HEK293 (cell line): ENCODE data around the gene RSU1.

Source experiments
- BCL11A ChIP-seq: fragments of 450-650 bp; formaldehyde crosslinking; IDR thresholded peaks from 2 replicates; pipeline ENCODE4 v1.5.1; 2016; ENCODE audit warnings: low read depth, missing biosample characterization, missing genetic modification characterization
- SETDB1 ChIP-seq: IDR thresholded peaks from one replicate; pipeline ENCODE4 v1.6.1; 2017; ENCODE audit warnings: mild to moderate bottlenecking, low read length, moderate library complexity, mixed read lengths; ENCODE audit not compliant: insufficient read length
- ZBTB1 ChIP-seq: fragments of 450-650 bp; formaldehyde crosslinking; IDR thresholded peaks from 2 replicates; pipeline ENCODE4 v1.5.1; 2016; ENCODE audit warnings: missing biosample characterization, missing genetic modification characterization
- ZBTB17 ChIP-seq: fragments of 450-650 bp; formaldehyde crosslinking; IDR thresholded peaks from 2 replicates; pipeline ENCODE4 v1.5.1; 2016; ENCODE audit warnings: missing biosample characterization, missing genetic modification characterization
- ZBTB7A ChIP-seq: fragments of 450-650 bp; formaldehyde crosslinking; IDR thresholded peaks from 2 replicates; pipeline ENCODE4 v1.5.1; 2016; ENCODE audit warnings: low read depth, missing biosample characterization, missing genetic modification characterization
- ZNF174 ChIP-seq: fragments of 450-650 bp; formaldehyde crosslinking; IDR thresholded peaks from 2 replicates; pipeline ENCODE4 v1.5.0; 2017; ENCODE audit warnings: missing biosample characterization, mild to moderate bottlenecking, missing genetic modification characterization
- ZNF19 ChIP-seq: fragments of 450-650 bp; formaldehyde crosslinking; IDR thresholded peaks from 2 replicates; pipeline ENCODE4; 2016; ENCODE audit warnings: missing biosample characterization, missing genetic modification characterization, low read depth
- ZNF324 ChIP-seq: fragments of 450-650 bp; formaldehyde crosslinking; IDR thresholded peaks from 2 replicates; pipeline ENCODE4 v1.5.1; 2016; ENCODE audit warnings: missing biosample characterization, missing genetic modification characterization
- ZNF473 ChIP-seq: fragments of 450-650 bp; formaldehyde crosslinking; IDR thresholded peaks from 2 replicates; pipeline ENCODE4 v1.5.1; 2017; ENCODE audit warnings: missing biosample characterization, missing genetic modification characterization
- ZNF768 ChIP-seq: fragments of 450-650 bp; formaldehyde crosslinking; IDR thresholded peaks from 2 replicates; pipeline ENCODE4 v1.5.1; 2018; ENCODE audit warnings: missing biosample characterization, mild to moderate bottlenecking, missing genetic modification characterization
- TF ChIP-seq, protein P1 (sequence below): fragments of 450-650 bp; formaldehyde crosslinking; IDR thresholded peaks from 2 replicates; pipeline ENCODE4 v1.5.1; 2016; ENCODE audit warnings: missing biosample characterization, missing genetic modification characterization
- TF ChIP-seq, protein P2 (sequence below): fragments of 450-650 bp; formaldehyde crosslinking; IDR thresholded peaks from 2 replicates; pipeline ENCODE4 v1.5.1; 2016; ENCODE audit warnings: missing biosample characterization, missing genetic modification characterization
- TF ChIP-seq, protein P3 (sequence below): fragments of 450-650 bp; formaldehyde crosslinking; IDR thresholded peaks from 2 replicates; pipeline ENCODE4 v1.5.1; 2016; ENCODE audit warnings: missing biosample characterization, missing genetic modification characterization, low read depth

DNA sequence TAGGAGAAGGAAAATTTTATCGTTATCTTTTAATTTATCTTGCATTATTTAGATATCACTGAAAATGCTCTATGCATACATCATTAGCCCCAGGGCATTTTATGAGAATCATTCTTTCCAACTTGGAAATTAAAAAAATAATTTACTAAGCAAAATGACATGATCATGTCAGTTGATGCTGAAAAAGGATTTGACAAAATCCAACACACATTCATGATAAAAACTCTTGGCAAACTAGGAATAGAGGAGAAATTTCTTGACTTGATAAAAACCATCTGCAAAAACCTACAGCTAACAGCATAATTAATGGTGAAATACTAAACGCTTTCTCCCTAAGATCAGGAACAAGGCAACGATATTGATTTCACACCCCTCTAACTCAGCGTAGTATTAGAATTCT is 40.2 kb upstream of the RSU1 start:
- TF ChIP-seq, protein P1, sequence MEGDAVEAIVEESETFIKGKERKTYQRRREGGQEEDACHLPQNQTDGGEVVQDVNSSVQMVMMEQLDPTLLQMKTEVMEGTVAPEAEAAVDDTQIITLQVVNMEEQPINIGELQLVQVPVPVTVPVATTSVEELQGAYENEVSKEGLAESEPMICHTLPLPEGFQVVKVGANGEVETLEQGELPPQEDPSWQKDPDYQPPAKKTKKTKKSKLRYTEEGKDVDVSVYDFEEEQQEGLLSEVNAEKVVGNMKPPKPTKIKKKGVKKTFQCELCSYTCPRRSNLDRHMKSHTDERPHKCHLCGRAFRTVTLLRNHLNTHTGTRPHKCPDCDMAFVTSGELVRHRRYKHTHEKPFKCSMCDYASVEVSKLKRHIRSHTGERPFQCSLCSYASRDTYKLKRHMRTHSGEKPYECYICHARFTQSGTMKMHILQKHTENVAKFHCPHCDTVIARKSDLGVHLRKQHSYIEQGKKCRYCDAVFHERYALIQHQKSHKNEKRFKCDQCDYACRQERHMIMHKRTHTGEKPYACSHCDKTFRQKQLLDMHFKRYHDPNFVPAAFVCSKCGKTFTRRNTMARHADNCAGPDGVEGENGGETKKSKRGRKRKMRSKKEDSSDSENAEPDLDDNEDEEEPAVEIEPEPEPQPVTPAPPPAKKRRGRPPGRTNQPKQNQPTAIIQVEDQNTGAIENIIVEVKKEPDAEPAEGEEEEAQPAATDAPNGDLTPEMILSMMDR (tag by site-specific recombination): no peak
- TF ChIP-seq ZBTB1 (tag by site-specific recombination) (no peak), ZNF174 (tag by site-specific recombination) (no peak), ZNF473 (tag by site-specific recombination) (no peak), ZBTB17 (tag by site-specific recombination) (no peak), ZBTB7A (tag by site-specific recombination) (no peak), SETDB1 (no peak), BCL11A (tag by site-specific recombination) (no peak), ZNF19 (tag by site-specific recombination) (no peak), ZNF768 (tag by site-specific recombination) (no peak), ZNF324 (tag by site-specific recombination) (no peak)
- TF ChIP-seq, protein P2, sequence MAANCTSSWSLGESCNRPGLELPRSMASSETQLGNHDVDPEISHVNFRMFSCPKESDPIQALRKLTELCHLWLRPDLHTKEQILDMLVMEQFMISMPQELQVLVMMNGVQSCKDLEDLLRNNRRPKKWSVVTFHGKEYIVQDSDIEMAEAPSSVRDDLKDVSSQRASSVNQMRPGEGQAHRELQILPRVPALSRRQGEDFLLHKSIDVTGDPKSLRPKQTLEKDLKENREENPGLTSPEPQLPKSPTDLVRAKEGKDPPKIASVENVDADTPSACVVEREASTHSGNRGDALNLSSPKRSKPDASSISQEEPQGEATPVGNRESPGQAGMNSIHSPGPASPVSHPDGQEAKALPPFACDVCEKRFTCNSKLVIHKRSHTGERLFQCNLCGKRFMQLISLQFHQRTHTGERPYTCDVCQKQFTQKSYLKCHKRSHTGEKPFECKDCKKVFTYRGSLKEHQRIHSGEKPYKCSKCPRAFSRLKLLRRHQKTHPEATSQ (tag by site-specific recombination): no peak
- TF ChIP-seq, protein P3, sequence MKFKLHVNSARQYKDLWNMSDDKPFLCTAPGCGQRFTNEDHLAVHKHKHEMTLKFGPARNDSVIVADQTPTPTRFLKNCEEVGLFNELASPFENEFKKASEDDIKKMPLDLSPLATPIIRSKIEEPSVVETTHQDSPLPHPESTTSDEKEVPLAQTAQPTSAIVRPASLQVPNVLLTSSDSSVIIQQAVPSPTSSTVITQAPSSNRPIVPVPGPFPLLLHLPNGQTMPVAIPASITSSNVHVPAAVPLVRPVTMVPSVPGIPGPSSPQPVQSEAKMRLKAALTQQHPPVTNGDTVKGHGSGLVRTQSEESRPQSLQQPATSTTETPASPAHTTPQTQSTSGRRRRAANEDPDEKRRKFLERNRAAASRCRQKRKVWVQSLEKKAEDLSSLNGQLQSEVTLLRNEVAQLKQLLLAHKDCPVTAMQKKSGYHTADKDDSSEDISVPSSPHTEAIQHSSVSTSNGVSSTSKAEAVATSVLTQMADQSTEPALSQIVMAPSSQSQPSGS (tag by site-specific recombination): no peak
